Embryonic facial prominence (tissue), 1 donor: ENCODE data around the gene CNTNAP5.

Experiments
- DNase-seq: peaks from one replicate; pipeline ENCODE4 v3.0.0-alpha.2; 2016; ENCODE audit errors: extremely low spot score

CNTNAP5 gene

DNA sequence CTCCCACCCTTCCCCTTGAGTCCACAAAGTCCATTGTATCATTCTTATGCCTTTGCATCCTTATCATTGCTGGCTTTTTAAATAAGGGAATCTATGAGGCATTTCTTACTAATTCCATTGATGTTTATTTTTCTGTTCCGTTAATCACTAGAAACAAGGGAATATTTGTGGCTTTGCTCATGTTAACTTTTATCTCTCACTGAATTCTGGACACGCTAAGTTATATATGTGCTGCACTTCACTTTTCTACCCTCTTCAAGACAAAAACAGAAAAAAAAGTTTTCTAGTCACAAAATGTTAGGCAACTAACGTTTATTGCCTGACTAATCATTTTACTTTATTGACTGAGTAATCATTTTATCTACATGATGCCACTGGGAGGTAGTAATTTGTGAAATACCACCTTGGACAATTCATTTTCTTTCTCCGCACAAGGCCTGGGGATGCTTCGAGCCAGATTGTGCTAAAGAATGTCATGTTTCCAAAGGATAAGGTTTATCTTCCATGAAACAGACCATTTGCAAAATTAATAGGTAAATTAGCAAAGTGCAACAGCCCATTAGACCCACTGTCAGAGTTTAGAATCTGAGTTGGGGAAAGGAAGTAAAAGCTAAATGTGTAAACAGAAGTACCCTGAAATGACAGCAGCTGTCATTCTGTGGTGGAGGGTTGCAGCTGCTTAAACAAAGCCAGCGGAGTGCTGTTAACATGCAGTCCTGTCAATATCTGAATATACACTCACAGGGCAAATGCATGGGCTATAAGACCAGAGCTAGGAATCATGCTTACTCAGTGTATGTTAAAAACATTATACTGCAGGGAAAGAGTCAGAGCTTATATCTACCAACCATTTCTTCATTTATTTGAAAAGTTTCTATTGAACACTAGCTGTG is 658.7 kb downstream of the CNTNAP5 start:
- no peak for DNase-seq

DNA sequence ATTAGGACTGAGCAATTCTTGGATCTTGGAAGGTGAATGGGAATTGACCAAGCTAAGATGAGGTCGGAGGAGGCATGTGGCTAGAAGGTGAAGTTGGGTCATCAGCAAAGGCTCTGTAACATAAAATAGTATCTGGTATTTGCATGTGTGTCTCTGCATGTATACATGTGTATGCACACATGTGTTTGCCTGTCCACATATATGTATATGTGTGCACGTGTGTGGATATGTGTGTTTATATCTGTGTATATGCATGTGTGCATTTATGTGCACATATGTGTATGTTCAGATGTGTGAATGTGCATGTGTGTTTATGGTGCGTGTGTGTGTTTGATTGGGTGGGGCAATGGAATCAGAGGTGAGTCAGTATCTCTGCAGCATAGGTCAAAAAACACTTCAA is 664.3 kb downstream of the CNTNAP5 start:
- no peak for DNase-seq

GRCh38 chr2:124692216-124692615 is 667.1 kb downstream of the CNTNAP5 start:
- no peak for DNase-seq

DNA sequence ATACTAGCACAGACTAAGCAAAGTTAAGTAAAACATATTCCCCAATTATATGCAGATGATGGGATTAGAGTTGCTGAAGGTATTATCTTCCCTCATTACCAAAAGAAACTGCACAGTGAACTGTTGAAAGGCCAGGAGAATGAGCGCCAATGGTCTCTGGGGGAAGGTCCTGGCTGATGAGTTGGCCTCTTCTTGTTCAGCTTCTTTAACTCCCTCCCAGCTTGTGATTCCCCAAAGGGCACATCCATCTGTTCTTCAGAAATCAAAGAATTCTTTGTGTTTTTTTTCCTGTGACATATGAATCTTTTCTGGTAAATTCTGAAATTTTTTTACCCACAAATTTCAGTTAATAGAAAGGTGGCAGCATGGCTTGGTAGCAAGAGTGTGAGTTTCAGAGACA is 667.6 kb downstream of the CNTNAP5 start:
- DNase-seq: no peak

GRCh38 chr2:124693156-124693555 is 668.1 kb downstream of the CNTNAP5 start:
- no peak for DNase-seq

GRCh38 chr2:124698979-124699565 is 674.0 kb downstream of the CNTNAP5 start:
- no peak for DNase-seq

GRCh38 chr2:124702777-124703176 is 677.7 kb downstream of the CNTNAP5 start:
- no peak for DNase-seq

GRCh38 chr2:124704071-124704925 is 679.2 kb downstream of the CNTNAP5 start:
- no peak for DNase-seq

GRCh38 chr2:124708661-124709060 is 683.6 kb downstream of the CNTNAP5 start:
- DNase-seq: no peak

DNA sequence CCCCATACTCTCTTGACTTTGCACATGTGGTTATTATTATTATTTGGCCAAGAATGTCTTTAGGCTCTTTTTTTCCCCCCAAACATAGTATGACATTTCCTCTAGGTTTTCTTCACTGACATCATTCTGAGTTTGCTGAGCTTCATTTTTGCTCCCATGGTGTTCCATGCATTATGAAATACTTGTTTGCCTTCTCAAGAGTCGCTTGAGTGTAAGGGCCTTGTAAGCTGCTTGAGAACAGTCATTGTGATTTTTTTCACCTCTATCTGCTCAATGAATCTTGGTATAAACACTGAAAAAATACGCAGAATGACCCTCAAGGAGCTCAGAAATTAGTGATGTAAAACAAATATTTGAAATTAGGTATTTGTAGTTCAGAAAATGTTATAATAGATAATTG is 688.9 kb downstream of the CNTNAP5 start:
- no peak for DNase-seq

DNA sequence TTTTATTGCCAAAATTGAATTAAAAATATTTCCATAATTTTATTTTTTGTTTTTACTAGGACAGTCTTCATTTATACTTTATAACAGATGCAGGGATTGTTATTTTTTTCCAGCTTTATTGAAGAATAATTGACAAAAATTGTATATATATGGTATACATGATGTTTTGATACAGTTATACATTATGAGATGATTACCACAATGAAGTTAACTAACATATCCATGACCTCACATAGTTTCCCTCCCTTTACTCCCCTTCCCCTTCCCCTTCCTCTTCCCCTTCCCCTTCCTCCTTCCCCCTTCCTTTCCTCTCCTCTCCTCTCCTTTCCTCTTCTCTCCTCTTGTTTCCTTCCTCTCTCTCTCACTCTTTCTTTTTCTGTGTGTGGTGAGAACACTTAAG is 700.1 kb downstream of the CNTNAP5 start:
- DNase-seq: no peak

DNA sequence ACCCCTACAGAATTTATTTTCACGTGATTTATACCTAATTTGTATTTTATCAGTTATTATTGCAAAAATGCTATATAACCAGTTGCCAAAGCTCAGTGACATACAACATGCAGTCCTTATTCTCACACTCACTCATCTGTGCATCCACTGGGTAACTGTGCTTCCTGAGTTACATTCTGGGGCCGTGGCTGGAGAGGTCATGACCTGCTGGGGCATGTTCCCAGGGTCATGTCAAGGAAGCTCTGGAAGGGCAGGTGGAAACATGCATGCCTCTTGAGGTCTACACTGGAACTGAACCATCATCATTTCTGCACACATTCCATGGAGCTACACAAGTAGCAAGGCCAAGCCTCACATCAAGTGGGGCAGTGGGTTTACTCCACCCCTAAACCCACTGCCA is 715.5 kb downstream of the CNTNAP5 start:
- DNase-seq: no peak

- DNase-seq: no peak
Observed at GRCh38 chr2:124753842-124754241, 728.8 kb downstream of the CNTNAP5 start.

DNA sequence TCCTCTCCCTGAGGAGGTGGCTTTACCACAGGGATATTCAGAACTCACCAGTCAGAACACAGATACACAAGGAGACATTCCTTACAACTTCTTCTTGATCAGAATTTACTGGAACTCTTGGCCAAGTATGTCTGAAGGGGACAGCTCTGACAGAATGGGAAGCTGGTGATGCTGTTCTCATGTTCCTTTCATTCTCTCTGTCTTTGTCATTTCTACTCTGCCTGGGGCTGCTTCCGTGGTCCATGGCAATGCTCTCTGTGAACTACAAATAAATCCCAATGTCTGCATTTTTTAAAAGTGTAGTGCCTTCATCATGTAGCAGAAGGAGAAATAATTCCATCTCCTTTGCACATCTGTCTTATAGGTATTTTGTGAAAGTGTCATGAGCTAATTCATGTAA is 730.3 kb downstream of the CNTNAP5 start:
- no peak for DNase-seq

GRCh38 chr2:124756048-124756447 is 731.0 kb downstream of the CNTNAP5 start:
- no peak for DNase-seq

DNA sequence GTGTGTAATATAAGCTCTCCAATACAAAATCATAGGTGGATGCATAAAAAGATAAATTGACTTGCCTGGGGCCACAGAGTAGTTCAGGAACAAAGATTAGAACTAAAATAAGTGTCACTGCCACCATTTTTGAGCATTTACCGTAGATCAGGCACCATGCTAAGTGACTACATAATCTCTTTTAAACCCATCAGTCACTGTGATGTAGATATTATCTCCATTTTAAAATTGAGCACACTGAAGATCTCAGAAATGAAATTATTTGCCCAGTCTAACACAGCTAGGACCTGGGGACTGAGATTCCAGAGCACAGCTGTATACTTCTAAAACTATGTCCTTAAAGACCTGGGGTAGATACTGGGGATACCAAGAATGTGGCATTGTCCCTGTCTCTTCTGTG is 737.3 kb downstream of the CNTNAP5 start:
- no peak for DNase-seq

GRCh38 chr2:124763611-124764010 is 738.5 kb downstream of the CNTNAP5 start:
- no peak for DNase-seq

GRCh38 chr2:124774781-124775180 is 749.7 kb downstream of the CNTNAP5 start:
- DNase-seq: no peak

DNA sequence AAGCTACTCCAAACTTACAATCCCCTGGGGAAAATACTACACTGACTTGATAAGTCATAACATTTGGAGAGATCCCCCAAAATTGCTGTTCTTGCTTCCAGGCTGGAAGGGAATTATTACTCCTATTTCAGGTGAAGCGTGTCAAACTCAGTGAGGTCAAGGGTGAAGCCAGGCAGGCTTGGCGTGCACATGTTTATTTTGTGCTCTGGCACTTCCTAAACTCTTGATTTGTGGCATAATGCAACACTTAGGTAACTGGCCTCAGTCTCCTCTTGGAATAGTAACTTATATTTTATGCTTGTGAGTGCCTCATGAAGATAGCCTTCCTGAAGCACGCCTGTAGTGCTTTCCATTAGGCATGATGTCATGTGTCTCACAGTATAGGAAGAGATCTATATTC is 751.2 kb downstream of the CNTNAP5 start:
- no peak for DNase-seq

DNA sequence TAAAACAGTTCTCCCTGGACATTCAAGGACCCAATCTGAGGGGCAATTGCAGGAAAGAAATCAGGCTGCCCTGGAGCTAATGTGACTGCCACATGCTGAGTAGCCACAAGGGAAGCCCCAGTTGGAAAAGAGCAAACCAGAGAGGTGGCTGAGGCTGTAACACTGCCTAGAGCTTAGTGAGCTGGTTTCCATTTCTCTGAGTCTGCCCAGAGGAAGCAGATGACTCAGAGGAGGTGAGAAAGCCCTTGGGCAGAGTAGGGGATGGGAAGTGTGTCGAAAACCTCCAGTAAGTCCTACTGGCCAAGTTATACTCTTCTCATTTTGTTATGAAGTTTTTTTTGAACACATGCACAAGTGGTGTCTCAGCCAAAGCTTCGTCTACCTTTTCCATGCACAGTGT is 753.0 kb downstream of the CNTNAP5 start:
- DNase-seq: no peak

DNA sequence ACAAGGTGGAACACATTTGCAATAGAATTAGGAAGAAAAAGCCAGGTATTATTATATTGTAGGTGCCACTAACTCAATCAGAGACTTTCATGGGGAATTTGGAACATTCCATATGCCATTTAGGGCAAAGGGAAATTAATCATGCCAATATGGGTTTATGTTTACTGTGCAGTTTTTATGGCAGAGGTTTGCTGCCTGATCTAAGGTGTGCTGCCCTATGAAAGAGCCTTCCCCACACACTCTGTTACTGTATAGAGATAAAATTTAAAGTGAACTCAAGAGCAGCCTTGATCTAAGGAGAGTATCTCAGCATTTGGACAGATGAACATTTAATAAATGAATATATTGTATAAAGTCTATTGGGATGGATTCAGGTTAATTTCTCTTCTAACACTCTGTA is 771.6 kb downstream of the CNTNAP5 start:
- DNase-seq: no peak

DNA sequence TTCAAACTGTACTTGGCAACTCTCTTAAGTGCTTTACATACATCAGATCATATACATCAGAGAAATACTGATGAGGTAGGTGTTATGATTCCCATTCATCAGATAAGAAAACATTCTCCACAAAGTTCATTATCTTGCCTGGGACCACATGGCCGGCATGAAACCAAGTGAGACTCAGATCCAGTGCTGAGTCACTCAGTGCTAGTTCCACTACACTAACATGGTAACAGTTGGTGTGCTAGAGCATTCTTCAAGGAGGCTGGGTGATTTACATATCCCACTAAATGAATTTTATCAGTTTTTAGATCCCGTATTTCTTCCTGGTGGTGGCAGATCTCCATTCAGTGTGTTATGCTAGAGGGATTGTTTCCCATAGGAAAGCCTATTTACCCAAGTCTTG is 772.0 kb downstream of the CNTNAP5 start:
- no peak for DNase-seq

GRCh38 chr2:124798551-124798950 is 773.5 kb downstream of the CNTNAP5 start:
- DNase-seq: no peak
